CD4-positive, alpha-beta T cell (primary cell): ENCODE results near the gene ZSCAN22. TPM values are rescaled to one million over a fixed set of nuclear protein-coding genes. Genes with fewer than 3 reads are reported as not detected.
"Not testable (repeated sequence)": the region's sequence is repeated elsewhere in the genome, so short reads cannot be mapped to it uniquely, and the experiment has no call there.

Source experiments
- ATAC-seq: fragments of 200-7000 bp; cut with Tn5 transposase; one replicate; pipeline ENCODE4 v1.10.0; 2022; ENCODE audit warnings: mild to moderate bottlenecking; ENCODE audit not compliant: poor library complexity
- CTCF ChIA-PET: fragments of 350-600 bp; sonication (Branson Sonifier 250); formaldehyde crosslinking; loops from one replicate; lab custom pipeline; 2021; ENCODE audit warnings: antibody characterized with exemption, inconsistent platforms; lab: Charles Lee
- POLR2A ChIA-PET: fragments of 350-600 bp; sonication (Branson Sonifier 250); formaldehyde crosslinking; loops from one replicate; lab custom pipeline; 2021; ENCODE audit warnings: antibody characterized with exemption, inconsistent platforms; lab: Charles Lee
- DNase-seq, 14 experiments: peaks; one replicate each; pipeline ENCODE4 v3.0.0-alpha.2; 2013 to 2020; ENCODE audit warnings: mixed read lengths in 2 of 14
- H3K27ac ChIP-seq, 2 donors: one replicate each; pipeline versions ENCODE4 v1.5.1 to v1.7.0; 2013; ENCODE audit warnings: low read length in 2 of 2, low read depth in 1 of 2, mild to moderate bottlenecking in 1 of 2
- H3K27me3 ChIP-seq, 2 experiments: 1 replicate in 1 of 2; 2 replicates in 1 of 2; pipeline versions ENCODE4 v1.6.1 to v1.7.0; 2013; ENCODE audit warnings: low read length in 2 of 2, control low read depth in 1 of 2, mild to moderate bottlenecking in 1 of 2, moderate library complexity in 1 of 2; ENCODE audit not compliant: insufficient read depth in 2 of 2, control insufficient read depth in 1 of 2
- H3K36me3 ChIP-seq: one replicate; pipeline ENCODE4 v1.6.1; 2013; ENCODE audit warnings: low read length, control low read depth; ENCODE audit not compliant: insufficient read depth
- H3K4me1 ChIP-seq: one replicate; pipeline ENCODE4 v1.6.1; 2013; ENCODE audit warnings: low read length, control low read depth; ENCODE audit not compliant: insufficient read depth
- H3K4me3 ChIP-seq: one replicate; pipeline ENCODE4 v1.5.1; 2013; ENCODE audit warnings: mild to moderate bottlenecking, low read length, moderate library complexity
- H3K9me3 ChIP-seq, 2 experiments: 1 replicate in 1 of 2; 2 replicates in 1 of 2; pipeline versions ENCODE4 v1.6.1 to v1.7.0; 2013; ENCODE audit warnings: low read length in 2 of 2, mild to moderate bottlenecking in 2 of 2, control low read depth in 1 of 2, moderate library complexity in 1 of 2; ENCODE audit not compliant: control insufficient read depth in 1 of 2, insufficient read depth in 1 of 2
- H3K27ac Mint-ChIP-seq: one replicate; pipeline ENCODE4 v1.8.0; 2020; ENCODE audit warnings: mixed read lengths
- H3K27me3 Mint-ChIP-seq: one replicate; pipeline ENCODE4 v1.8.0; 2021; ENCODE audit warnings: mixed read lengths
- H3K36me3 Mint-ChIP-seq: one replicate; pipeline ENCODE4 v1.8.0; 2021; ENCODE audit warnings: low read depth, mixed read lengths
- H3K4me1 Mint-ChIP-seq: one replicate; pipeline ENCODE4 v1.8.0; 2021; ENCODE audit warnings: low read depth, mixed read lengths
- H3K4me3 Mint-ChIP-seq: one replicate; pipeline ENCODE4 v1.8.0; 2020; ENCODE audit warnings: mild to moderate bottlenecking, mixed read lengths
- H3K9me3 Mint-ChIP-seq: one replicate; pipeline ENCODE4 v1.8.0; 2020; ENCODE audit warnings: mixed read lengths
- intact Hi-C, 2 experiments: fragments of 100-400 bp; cut with DNase I in 1 of 2; cut with micrococcal nuclease in 1 of 2; formaldehyde crosslinking; loops; one replicate each; pipeline versions ENCODE4 v1.15.1 to v1.9.0; 2023 to 2025; cut with DNase I, micrococcal nuclease
- total RNA-seq, 174 experiments: library from RNA in 2 of 174; stranded (reverse) in 2 of 174; gene quantifications; one replicate each; pipeline ENCODE4 v1.2.3 and lab custom pipeline; 2021 to 2026
- TF ChIP-seq, protein P1 (sequence below): fragments of 200-600 bp; IDR thresholded peaks from one replicate; pipeline ENCODE4 v1.8.0; 2022; ENCODE audit warnings: antibody characterized with exemption, mild to moderate bottlenecking

ZSCAN22 gene
- total RNA-seq, 2 experiments from 2014 or later, result 0.77 to 0.81 TPM

DNA sequence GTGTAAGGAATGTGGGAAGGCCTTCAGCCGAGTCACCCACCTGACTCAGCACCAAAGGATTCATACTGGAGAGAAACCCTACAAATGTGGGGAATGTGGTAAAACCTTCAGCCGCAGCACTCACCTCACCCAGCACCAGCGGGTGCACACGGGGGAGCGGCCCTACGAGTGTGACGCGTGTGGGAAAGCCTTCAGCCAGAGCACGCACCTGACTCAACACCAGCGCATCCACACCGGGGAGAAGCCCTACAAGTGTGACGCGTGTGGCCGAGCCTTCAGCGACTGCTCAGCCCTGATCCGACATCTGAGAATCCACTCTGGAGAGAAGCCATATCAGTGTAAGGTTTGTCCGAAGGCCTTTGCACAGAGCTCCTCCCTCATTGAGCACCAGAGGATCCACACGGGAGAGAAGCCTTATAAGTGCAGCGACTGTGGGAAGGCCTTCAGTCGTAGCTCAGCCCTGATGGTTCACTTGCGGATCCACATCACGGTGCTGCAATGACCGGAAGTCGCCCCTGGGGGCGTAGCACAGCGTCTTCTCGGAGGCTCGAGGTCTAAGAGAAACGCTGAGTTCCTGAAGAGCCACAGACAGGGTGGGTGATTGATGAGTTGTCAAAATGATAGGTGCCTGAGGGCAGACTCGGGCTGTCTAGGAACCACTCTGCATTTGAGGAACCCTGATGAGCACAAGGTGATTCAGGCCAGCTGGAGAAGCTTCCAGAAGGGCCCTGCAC lies 12.2 kb downstream of the ZSCAN22 start:
- H3K36me3 Mint-ChIP-seq, result peaks cover 61% of the 10 kb centered on the region
- CTCF ChIA-PET, result no interaction called here
- Histone ChIP-seq H3K4me3 (no peak overlapping the region), H3K4me1 (no peaks in the 10 kb centered on the region), H3K36me3 (peaks cover 37% of the 10 kb centered on the region), H3K27ac (no peak overlapping the region), H3K9me3 (peaks cover 0 to 19% of the 10 kb centered on the region in 2 experiments), H3K27me3 (no peaks in the 10 kb centered on the region)
- no peak for DNase-seq
- no peaks in the 10 kb centered on the region for H3K27me3 Mint-ChIP-seq
- H3K9me3 Mint-ChIP-seq, result no peaks in the 10 kb centered on the region
- POLR2A ChIA-PET, result no interaction called here
- TF ChIP-seq, protein P1, sequence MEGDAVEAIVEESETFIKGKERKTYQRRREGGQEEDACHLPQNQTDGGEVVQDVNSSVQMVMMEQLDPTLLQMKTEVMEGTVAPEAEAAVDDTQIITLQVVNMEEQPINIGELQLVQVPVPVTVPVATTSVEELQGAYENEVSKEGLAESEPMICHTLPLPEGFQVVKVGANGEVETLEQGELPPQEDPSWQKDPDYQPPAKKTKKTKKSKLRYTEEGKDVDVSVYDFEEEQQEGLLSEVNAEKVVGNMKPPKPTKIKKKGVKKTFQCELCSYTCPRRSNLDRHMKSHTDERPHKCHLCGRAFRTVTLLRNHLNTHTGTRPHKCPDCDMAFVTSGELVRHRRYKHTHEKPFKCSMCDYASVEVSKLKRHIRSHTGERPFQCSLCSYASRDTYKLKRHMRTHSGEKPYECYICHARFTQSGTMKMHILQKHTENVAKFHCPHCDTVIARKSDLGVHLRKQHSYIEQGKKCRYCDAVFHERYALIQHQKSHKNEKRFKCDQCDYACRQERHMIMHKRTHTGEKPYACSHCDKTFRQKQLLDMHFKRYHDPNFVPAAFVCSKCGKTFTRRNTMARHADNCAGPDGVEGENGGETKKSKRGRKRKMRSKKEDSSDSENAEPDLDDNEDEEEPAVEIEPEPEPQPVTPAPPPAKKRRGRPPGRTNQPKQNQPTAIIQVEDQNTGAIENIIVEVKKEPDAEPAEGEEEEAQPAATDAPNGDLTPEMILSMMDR, result no peak
- no peak for ATAC-seq
- intact Hi-C loops, result no loop called here
- H3K4me1 Mint-ChIP-seq, result no peaks in the 10 kb centered on the region
- H3K4me3 Mint-ChIP-seq, result no peak overlapping the region
- H3K27ac Mint-ChIP-seq, result no peak overlapping the region

DNA sequence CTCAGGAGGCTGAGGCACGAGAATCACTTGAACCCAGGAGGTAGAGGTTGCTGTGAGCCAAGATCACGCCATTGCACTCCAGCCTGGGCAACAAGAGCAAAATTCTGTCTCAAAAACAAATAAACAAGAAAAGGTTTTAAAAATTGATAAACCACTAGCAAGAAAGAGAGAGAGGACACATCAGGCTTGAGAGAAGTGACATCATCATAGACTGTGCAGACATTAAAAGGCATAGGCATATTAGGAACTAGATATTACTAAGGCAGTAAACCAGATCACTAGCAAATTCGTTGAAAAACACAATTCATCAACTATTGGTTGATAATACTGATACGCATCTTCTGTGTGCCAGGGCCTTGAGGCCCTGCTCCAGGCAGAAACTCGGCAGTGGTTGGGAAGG lies 18.8 kb downstream of the ZSCAN22 start:
- POLR2A ChIA-PET, result interaction anchor here (2.8 kb wide), 1 partner anchor 11 kb away, joined by 22 read pairs; no protein-coding TSS in a partner anchor
- peak overlapping the region; percentile 19 for H3K27ac Mint-ChIP-seq
- H3K36me3 ChIP-seq, result no peaks in the 10 kb centered on the region

DNA sequence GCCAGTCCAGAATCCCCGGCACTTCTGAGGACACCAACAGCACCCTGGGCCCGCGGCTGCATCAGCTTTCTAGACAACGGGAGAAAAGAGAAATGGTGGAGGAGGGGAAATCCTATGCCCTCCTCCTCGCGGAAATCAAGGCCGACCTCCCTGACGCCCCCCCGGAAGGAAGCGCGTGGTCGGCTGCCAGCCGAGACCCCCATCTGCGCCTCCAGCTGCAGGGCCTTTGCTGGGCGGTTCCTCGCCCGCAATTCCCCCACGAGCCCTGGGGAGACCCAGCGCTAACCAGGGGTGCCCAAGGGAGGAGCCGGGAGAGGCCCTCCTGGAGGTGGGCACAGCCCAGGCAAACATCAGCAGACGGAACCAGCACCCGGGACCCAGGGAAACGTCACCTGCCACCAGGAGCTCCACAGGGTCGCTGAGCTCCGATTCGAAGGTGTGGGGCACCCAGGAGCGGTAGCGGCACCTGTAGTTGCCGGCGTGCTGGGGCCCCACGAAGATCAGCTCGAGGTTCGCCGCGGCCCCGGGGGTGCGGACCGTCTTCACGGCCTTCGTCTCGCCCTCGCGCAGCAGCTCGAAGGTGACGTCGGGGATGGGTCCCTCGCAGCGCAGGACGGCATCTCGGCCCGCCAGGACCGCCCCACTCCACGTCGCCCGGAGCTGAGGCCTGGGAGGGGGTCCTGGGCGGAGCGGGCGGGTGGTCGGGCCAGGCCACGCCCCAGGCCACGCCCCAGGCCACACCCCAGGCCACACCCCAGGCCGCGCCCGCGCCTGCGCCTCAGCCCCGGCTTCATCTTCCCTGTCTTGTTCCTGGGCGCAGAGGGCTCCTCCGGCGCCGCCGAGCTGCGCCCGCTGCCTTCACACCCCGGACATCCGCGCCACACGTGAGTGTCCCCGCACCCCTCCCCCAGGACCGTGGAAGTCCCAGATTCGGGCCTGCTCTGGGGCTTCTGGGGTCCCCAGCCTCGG lies 20.5 kb downstream of the ZSCAN22 start:
- peaks cover 21% of the 10 kb centered on the region for H3K4me1 ChIP-seq
- H3K36me3 ChIP-seq, result no peaks in the 10 kb centered on the region
- DNase-seq (peak; percentile 33 to 86 (median 62)), ATAC-seq (peak; percentile 89)
- Mint-ChIP-seq H3K27me3 (peaks cover 15% of the 10 kb centered on the region), H3K4me3 (peak overlapping the region; percentile 86), H3K27ac (peak overlapping the region; percentile 84), H3K36me3 (peaks cover 7% of the 10 kb centered on the region), H3K9me3 (no peaks in the 10 kb centered on the region), H3K4me1 (peaks cover 22% of the 10 kb centered on the region)
- POLR2A ChIA-PET, result interaction anchor here (0.8 to 3.0 kb wide), 10 partner anchors 9 to 197 kb away, joined by 3 to 22 read pairs (median 4); partner anchors contain the start of genes ERVK3-1, TRIM28, ZBTB45 and ZNF274
- H3K27me3 ChIP-seq, result peaks cover 0 to 2% of the 10 kb centered on the region in 2 experiments
- TF ChIP-seq, protein P1, result no peak
- peak overlapping the region; percentile 47 to 59 for H3K27ac ChIP-seq
- peaks cover 0 to 21% of the 10 kb centered on the region in 2 experiments for H3K9me3 ChIP-seq
- intact Hi-C loops, result no loop called here
- CTCF ChIA-PET, result interaction anchor here (0.9 to 1.8 kb wide), 2 partner anchors 10 to 15 kb away, joined by 3 to 6 read pairs; partner anchors contain the start of gene ZNF497
- H3K4me3 ChIP-seq, result peak overlapping the region; percentile 63

More for the DNA sequence above, 18.8 kb downstream of the ZSCAN22 start:
- intact Hi-C loops, result no loop called here
- DNase-seq (no peak), ATAC-seq (no peak)
- TF ChIP-seq, protein P1, result no peak
- H3K27ac ChIP-seq, result no peak overlapping the region
- H3K4me3 Mint-ChIP-seq, result peak overlapping the region; percentile 67
- H3K27me3 ChIP-seq, result no peaks in the 10 kb centered on the region
- peaks cover 22% of the 10 kb centered on the region for H3K4me1 Mint-ChIP-seq
- peaks cover 0 to 12% of the 10 kb centered on the region in 2 experiments for H3K9me3 ChIP-seq
- peaks cover 21% of the 10 kb centered on the region for H3K4me1 ChIP-seq
- peaks cover 15% of the 10 kb centered on the region for H3K27me3 Mint-ChIP-seq
- H3K36me3 Mint-ChIP-seq, result peaks cover 21% of the 10 kb centered on the region
- H3K9me3 Mint-ChIP-seq, result no peaks in the 10 kb centered on the region
- CTCF ChIA-PET, result no interaction called here
- H3K4me3 ChIP-seq, result no peak overlapping the region

DNA sequence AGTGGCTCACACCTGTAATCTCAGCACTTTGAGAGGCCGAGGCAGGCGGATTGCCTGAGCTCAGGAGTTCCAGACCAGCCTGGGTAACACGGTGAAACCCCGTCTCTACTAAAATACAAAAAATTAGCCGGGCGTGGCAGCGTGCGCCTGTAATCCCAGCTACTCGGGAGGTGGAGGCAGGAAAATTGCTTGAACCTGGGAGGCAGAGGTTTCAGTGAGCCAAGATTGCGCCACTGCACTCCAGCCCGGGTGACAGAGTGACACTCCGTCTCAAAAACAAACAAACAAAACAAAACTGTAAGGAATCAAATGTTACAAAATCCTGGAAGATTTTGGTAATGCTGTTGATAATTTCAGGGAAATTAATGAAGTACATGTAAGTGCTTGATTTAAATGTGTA lies 21.3 kb downstream of the ZSCAN22 start:
- H3K27me3 ChIP-seq, H3K9me3 Mint-ChIP-seq, H3K36me3 ChIP-seq, ATAC-seq, intact Hi-C loops, H3K27ac ChIP-seq, H3K36me3 Mint-ChIP-seq, DNase-seq: not testable (repeated sequence)
- peaks cover 0 to 21% of the 10 kb centered on the region in 2 experiments for H3K9me3 ChIP-seq
- Mint-ChIP-seq H3K4me1 (peaks cover 22% of the 10 kb centered on the region), H3K27me3 (peaks cover 15% of the 10 kb centered on the region), H3K4me3 (peak overlapping the region; percentile 86), H3K27ac (peak overlapping the region; percentile 84)
- H3K4me3 ChIP-seq, result peak overlapping the region; percentile 63
- CTCF ChIA-PET, result interaction anchor here (0.7 to 1.8 kb wide), 2 partner anchors 14 to 553 kb away, joined by 3 to 6 read pairs; partner anchors contain the start of gene ZNF497
- H3K4me1 ChIP-seq, result peaks cover 21% of the 10 kb centered on the region
- POLR2A ChIA-PET, result interaction anchor here (0.6 to 3.0 kb wide), 10 partner anchors 8 to 196 kb away, joined by 3 to 22 read pairs (median 4); partner anchors contain the start of genes TRIM28, ZBTB45, ZNF274 and ZNF497
